Cerebellar cortex (tissue), 1 donor: ENCODE data around the gene SIVA1.

Experiments used
- DNase-seq: peaks from one replicate; pipeline ENCODE4 v3.0.0-alpha.2; 2015; ENCODE audit warnings: low spot score

Gene SIVA1

DNA sequence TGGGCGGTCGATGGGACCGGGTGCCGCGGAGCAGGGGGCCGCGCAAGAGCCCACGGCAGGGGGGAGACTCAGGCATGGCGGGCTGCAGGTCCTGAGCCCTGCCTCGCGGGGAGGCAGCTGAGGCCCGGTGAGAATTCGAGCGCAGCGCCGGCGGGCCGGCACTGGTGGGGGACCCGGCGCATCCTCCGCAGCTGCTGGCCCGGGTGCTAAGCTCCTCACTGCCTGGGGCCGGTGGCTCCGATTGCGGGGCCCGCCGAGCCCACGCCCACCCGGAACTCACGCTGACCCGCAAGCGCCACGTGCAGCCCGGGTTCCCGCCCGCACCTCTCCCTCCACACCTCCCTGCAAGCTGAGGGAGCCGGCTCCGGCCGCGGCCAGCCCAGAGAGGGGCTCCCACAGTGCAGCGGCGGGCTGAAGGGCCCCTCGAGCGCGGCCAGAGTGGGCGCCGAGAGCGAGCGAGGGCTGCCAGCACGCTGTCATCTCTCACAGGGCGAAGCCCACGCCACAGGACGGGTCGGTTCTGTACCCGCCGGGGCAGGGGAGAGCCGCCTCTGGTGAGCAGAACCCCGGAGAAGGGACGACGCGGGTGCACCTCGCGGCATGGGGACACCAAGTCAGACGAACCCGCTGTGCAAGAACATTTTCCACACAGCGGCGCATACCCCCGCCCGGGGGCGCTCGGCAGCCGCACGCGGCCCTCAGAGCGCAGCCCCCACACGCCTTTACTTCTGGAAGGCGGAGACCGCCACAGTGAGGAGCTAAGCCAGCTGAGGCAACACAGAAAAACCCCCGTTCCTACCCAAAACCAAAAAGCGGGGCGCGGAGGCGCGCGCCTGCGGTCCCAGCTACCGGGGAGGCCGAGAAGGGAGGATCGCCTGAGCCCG, 1.2 kb upstream of the SIVA1 start:
- no peak for DNase-seq

DNA sequence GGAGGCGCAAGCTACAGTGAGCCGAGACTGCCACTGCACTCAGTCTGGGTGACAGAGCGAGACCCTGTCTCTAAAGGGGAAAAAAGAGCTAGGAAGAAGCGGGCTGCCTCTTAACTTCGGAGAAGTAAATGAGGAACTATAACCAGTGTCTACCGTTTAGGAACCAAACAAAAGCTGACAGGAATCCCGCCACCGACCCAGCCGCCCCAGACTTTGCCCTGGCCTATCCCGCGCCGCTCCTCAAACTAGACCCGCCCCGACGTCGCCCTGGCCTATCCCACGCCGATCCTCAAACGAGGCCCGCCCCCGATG, 568 bp upstream of the SIVA1 start:
- DNase-seq = no peak

DNA sequence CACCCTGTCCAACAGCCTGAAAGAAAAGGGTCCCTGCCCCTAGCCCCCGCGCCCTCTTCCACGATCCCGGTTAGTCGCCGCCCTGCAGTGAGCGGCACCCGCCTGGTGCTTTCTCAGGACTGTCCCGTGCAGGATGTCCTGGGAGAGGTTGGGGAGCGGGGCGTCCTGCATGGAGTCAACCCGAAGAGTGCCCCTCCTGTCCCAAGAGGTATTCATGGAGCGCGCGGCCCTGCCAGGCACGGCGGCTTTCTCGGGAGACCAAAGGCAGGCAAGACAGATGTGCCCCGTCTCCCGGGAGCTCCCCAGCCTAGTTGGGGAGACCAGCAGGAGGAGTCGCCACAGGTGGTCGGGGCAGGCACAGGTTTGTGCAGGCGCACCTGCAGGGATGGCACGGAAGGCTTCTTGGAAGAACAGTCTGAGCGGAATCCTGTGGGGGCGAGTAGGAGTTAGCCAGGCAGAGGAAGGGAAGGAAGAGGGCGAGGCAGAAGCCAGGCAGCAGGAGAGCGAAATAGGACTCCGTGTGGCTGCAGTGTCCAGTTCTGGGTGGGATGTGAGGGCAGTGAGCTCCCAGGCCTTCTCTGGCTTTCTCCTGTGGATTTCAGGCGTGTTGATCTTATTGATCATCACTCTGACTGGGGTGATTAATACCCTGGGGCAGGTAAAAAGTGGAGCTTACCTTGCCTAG, 723 bp downstream of the SIVA1 start:
- no peak for DNase-seq

DNA sequence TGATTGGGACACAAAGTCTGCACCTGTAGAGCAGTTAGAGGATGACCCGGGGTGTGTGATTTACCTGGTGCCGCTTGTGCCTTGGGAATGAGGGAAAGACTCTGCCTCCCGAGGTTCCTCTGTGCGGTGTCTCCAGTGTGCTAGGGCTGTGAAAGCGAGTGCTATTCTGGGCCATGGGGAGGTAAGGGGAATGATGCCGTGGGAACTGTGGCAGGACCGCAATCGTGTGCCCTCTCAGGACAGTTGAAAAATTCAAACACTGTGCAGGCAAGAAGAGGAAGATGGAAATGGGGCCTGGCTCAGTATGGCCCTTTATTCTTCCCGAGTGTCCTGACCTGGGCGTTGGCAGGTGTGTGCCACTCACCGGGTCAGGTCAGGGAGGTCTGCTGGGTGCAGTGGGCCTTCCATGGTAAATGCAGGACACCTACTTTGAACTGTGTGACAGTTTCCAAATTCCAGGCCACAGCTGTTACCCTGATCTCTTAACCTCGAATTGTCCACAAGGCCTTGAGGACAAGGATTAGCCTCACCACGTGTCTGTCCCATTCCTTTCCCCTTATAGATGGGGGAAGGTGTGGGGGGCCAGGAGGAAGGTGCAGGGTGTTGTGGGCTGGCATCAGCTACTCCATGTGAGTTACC, 1.4 kb downstream of the SIVA1 start:
- DNase-seq = no peak

DNA sequence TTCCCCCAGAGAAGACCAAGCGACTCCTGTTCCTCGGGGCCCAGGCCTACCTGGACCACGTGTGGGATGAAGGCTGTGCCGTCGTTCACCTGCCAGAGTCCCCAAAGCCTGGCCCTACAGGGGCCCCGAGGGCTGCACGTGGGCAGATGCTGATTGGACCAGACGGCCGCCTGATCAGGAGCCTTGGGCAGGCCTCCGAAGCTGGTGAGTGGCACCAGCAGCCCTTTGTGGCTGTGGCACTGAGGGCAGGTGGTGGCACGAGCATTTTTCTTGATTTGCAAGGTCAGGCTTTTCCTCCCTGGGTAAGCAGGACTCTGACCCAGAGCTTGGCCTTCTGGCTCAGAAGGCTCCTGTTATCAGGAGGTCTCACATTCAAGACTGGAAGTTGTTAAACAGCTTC, 2.7 kb downstream of the SIVA1 start:
- DNase-seq = no peak

DNA sequence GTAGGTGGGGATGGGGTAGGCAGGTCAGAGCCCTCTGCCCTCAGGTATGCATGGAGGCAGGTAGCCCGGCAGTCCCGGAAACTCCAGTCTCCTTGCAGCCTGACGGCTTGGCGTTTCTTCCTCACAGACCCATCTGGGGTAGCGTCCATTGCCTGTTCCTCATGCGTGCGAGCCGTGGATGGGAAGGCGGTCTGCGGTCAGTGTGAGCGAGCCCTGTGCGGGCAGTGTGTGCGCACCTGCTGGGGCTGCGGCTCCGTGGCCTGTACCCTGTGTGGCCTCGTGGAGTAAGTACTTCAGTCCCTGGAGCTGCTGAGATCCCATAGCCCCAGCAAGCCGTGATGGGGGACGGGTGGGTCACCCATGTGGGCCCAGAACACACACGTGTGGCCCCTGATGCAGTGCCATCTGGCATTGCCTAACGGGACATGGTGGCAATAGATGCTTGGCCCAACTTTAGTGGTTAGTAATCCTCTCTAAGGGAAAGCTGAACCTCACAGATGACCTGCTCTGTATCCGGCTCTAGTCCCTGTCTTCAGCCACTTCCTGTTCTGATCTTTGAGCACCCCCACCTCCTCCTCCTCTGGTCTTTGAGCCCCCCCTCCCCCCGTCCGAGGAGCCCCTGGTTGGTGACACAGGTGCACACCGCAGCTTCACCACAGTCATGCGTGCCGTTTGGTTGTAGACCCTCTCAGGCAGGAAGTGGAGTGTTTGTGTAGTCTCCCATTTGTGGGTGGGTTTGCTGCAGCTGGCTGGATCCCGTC, 3.7 kb downstream of the SIVA1 start:
- DNase-seq = no peak

DNA sequence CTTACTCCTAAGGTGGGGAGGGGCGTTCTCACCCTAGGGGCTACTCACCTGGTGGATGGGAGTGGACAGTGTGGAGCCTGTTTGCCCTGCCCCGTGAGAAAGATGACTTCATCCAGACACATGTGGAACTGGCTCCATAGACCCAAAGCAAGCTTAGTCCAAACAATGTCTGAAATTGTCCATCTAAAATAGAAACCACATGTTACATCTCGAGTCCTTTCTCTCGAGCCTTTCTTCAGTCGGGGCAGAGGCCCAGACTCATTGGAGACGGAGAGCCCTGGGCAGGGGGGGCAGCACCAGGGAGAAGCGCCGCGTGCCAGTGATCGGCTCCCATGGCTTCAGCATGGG, 4.3 kb downstream of the SIVA1 start:
- DNase-seq = no peak

DNA sequence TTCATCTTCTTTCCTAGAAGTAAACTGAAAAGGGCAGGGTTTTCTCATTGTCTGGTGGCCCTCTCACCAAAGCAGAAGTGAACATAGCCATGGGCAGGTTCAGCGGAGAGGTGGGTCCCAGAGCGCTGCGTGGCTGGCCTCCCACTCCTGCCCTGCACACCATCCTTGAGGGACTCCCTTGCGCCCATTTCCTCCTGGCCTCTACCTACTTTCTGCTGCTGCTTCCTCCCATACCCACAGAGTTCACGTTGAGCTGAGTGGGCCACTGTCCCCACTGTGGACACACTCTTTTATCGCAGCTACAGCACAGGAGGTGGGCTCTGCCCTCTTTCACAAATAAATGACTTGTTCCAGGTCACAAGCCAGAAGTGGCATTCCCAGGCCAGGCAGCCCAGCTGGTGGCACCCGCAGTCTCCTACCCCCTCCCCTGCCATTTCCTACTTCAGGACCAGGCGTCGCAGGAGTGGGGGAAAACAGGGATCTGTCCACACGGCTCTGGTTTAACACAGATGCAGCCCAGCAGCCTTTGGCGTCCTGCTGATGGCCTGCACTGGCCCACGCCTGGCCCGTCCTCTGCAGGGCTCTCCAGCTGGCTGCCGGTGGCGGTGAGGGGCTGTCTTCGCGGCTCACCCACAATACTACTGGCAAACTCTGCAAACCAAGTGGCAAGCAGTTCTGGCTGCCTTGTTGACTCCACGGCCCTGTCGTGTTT, 4.9 kb downstream of the SIVA1 start:
- DNase-seq = no peak

DNA sequence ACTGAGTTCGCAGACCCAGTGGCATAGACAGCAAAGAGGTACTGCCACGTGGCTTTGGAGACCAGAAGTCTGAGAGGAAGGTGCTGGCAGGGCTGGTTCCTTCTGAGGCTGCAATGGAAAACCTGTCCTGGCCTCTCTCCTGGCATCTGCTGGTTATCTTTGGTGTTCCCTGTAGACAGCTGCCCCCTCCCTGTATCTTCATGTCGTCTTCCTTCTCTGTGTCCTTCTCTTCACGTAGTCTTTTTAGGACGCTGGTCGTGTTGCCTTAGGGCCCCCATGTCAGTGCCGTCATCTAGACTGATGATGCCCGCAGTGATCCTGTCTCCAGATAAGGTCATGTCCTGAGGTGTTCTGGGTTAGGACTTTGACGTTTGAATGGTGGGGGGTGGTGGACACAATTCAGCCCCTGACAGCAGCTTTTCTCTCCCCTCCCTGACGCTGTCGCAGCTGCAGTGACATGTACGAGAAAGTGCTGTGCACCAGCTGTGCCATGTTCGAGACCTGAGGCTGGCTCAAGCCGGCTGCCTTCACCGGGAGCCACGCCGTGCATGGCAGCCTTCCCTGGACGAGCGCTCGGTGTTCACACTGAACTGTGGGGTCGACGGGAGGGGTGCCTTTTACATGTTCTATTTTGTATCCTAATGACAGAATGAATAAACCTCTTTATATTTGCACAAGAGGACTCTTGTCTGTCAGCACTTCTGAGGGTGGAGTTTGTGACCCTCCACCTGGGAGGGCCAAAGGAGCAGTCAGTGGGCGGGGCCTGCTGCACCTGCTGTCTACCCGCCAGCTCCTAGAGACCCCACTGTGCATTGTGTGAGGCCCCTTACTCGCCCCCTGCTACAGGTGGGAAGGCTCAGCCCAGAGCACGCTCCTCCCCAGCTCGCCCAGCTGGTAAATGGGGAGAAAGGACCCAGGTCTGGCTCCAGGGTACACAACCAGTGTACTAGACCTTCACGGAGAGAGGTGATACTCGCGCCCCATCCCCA, 6.3 kb downstream of the SIVA1 start:
- no peak for DNase-seq

DNA sequence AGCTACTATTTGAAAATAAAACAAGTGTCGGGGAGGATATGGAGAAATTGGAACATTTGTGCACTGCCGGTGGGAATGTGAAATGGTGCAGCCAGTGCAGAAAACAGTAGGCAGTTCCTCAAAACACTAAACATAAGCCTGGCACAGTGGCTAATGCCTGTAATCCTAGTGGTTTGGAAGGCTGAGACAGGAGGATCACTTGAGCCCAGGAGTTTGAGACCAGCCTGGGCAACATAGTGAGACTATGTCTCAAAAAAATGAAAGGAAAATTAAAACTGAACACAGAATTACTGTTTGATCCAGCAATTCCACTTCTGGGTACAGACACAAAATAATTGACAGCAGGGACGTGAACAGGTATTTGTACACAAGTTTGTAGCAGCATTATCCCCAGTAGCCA, 12.6 kb downstream of the SIVA1 start:
- no peak for DNase-seq

DNA sequence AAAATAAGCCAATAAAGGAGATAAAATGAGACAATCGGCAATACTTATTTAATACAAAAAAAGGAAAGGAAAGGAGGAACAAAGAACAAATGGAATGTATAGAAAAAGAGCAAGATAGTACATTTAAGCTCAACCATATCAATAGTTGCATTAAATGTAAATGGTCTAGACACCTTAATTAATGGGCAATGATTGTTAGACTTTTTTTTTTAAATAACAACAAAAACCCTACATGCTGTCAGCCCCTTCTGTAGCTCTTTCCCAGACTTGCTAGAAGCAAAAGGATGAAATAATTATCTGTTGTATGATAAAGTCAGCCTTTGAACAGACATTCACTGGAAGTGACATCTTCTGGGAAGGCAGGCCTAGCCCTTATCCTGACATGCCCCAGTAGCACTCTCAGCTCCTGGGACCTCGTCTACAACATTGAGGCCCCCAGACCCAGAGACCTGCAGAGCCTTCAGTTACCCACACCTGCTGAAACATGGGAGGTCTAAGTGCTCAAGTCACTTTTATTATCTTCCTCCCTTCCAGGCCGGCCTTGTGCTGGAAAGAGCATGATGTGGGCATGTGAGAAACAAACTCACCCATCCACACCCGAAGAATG, 13.4 kb downstream of the SIVA1 start:
- DNase-seq = no peak

DNA sequence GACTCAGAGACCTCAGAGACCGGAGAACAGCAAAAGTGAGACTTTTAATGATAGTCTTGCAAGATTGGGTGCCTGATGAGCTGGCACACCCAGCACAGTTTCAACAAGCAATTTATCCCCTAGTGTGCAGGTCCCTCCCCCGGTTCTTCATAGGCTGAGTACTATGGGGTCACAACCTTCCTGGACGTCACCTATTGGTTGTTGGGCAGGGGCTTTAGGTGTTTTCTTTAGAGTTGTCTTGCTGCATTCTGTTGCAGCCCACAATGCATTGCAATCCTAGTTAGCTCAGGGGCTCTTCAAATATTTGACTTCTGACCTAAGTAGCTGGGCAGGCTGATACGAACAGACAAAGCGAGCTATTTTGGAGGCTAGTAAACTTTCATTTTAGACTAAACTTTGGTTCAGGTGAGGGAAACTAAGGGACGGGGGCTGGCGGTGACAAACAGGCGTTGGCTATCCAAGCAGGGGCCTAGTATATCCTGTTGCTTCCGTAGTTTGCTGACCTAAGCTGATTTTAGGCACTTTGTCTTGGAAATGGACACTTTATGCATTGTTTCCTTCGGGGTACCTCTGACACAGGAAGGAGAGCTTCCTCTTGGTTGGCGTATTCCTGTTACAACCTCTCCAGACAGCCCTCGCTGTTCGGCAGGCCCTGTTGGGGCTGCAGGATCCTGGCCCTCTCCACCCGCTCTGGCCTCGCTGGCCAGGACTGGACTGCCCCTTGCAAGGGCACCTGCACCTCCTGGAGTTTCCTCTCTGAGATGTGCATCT, 14.1 kb downstream of the SIVA1 start:
- no peak for DNase-seq

DNA sequence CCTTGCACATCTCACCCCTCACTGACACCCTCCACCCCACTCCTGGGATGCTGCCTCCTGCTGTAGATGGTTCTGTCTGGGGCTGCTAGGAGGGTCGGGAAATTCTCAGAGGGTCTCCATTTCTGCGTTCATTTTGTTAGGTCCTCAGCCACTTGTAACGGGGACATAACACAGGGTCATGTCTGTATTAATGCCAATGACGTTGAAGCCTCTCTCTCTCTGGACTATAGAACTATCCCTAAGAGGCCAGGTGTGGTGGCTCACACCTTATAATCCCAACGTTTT, 14.6 kb downstream of the SIVA1 start:
- no peak for DNase-seq

DNA sequence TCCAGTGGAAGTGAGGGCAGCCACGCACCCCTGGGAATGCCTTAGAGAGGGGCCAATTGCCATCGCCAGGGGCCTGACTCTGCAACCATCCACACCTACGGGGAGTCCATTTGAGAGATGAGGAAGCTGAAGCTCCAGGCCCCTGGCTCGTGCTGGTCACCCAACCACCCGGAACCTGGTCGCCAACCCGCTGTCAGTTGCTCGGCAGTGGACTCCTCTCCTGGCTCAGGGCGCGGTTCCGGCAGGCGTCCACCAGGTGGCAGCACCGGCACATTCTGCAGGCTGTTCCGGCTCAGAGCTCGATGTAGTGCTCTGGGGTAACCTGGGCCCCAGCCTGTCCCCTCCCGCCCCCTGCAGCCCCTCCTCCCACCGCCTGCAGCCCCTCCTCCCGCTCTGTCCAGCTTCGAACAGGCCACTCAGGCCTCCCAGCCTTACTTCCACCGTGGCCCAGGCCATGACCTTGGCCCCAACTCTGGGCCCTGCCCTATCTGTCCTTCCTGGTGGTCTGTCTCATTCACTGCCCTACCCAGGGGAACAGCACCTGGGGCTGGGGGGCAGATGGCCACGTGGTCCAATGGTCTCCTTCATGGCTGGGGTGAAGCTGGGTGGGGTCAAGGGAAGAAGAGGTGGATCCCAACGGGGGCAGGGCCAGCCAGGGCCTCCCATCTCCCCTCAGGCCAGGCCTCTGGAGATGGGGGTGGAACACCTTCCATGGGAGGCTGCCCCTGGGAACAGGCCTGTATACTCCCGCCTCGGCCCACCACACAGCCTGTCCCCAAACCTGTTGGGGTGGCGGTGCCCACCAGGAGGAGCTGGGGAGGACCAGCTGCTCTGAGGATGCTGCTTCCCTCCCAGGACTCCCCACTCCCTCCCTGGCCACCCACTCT, 15.7 kb downstream of the SIVA1 start:
- DNase-seq = peak; percentile 85

DNA sequence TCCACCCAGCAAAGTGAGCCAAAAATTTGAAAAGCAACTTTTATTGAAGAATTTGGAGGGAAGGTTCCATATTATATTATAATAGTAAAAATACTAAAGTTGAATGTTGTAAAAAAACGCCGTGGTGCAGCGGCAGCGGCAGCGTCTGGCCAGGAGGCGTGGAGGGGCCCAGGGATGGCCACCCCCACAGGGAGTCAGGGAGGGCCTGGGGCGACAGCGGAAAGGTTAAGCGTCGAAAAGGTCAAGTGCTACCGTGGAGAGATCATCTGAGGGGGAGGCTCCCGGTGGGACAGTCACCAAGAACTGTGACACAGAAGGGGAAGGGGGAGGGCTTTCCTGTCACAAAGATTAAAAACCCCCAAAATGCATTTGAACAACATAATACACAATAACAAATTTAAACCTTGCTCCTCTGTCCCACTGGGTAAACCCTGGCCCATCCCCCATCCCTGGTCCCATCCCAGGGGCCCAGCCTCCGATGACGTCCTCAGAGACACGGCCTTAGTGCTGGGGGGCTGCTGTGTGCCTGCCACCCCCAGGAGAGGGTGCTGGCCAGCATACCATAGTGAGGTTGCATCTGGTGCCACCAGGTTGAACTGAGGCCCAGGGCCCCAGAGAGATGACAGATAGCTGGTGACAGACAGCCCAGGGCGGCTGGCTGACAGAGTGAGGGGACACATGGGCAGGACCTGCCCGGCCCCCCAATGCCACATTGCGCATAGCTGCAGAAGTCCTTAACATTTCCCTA, 16.6 kb downstream of the SIVA1 start:
- no peak for DNase-seq

DNA sequence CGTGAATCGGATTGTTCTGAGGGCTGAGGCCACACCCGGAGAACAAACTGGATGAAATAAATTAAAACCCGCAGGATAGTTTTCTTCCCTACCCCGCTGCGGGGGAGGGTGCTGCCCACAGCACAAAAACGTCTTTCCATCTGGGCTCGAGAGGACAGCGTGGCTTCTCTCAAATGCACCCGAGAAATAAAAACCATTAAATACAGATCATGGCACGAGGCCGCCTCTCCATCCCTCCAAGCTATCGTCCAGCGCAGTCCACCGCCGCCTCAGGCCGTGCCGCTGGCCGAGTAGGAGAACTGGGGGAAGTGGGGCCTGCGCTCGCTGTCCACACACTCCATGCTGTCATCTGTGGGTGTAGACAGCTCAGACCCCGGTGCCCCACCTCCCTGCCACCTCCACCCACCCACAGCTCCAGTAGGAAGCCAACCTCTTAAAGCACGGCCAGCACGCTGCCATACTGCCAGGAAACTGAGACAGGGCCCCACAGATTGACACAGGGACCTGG, 17.2 kb downstream of the SIVA1 start:
- DNase-seq = no peak

DNA sequence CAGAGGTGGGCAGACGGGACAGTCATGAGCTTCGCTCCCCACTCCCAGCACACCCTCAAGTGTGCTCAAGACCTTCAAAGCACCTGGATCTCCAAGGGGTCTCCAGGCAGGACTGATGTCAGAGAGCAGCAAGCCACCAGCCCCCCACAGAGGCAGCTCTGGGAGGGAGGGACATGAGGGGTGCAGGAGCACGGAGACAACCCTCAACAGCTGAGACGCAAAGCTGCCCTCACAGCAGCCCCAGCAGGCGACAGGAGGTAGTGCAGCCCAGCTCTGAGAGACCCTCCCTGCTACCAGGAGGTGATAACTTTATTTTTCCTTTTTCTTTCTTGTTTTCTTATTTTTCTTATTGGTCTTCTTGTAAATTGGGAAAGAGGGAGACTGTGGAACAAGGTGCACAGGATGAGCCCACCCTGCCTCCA, 17.9 kb downstream of the SIVA1 start:
- no peak for DNase-seq

DNA sequence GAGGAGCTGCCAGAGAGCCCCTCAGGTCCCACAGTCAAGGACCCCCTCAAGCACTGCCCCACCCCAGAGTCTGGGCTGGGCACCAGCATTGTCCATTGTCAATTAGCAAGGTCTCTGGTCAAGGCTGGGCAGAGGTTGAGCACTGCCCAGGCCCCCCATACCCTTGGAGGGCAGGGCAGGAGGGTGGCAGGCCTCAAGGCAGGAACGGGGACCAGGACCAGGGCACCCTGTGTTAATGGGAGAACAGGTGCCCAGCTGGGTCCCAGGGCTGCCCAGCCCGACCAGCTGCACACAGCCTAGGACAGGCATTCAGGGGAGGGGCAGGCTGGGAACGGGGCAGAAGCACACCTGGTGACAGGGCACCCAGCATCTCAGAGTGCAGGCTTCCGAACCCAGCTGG, 18.4 kb downstream of the SIVA1 start:
- no peak for DNase-seq
